ENCODE measurements around the gene HIBADH.

DNA sequence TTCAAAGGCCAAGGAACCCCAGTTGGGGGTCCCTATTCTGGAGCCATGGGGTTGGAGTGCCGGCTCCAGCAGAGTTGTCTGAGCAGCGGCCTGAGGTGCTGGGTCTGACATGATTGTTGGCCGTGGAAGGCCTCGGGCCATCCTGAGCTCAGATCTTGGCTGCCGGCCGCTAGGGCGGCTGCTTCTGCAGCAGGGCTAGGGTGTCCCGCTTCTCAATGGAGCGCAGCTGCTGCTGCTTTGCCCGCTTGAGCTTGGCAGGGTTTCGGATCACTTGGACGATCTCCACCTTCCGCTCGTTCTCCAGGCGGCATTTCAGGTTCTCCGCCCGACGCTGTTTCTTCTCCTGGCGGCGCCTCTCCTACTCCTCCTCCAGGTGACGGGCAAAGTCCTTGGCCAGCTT, 171.1 kb downstream of the HIBADH start:
- TF ChIP-seq KDM5A (IDR thresholded peaks at IDR 0.05) = no peak
- TF ChIP-seq, protein P1, sequence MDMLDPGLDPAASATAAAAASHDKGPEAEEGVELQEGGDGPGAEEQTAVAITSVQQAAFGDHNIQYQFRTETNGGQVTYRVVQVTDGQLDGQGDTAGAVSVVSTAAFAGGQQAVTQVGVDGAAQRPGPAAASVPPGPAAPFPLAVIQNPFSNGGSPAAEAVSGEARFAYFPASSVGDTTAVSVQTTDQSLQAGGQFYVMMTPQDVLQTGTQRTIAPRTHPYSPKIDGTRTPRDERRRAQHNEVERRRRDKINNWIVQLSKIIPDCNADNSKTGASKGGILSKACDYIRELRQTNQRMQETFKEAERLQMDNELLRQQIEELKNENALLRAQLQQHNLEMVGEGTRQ (IDR thresholded peaks at IDR 0.05) = no peak

Data from A549 (cell line).